AG08395 (cell line): ENCODE data around the gene EFHC1.
A peak's percentile ranks its signal among the peaks of the same experiment; 100 is the strongest.
"Not testable (repeated sequence)": the region's sequence is repeated elsewhere in the genome, so short reads cannot be mapped to it uniquely, and the experiment has no call there.

Experiments used
- DNase-seq: peaks from one replicate; pipeline ENCODE4 v3.0.0; 2012; ENCODE audit warnings: mixed read lengths, low spot score

EFHC1 gene

DNA sequence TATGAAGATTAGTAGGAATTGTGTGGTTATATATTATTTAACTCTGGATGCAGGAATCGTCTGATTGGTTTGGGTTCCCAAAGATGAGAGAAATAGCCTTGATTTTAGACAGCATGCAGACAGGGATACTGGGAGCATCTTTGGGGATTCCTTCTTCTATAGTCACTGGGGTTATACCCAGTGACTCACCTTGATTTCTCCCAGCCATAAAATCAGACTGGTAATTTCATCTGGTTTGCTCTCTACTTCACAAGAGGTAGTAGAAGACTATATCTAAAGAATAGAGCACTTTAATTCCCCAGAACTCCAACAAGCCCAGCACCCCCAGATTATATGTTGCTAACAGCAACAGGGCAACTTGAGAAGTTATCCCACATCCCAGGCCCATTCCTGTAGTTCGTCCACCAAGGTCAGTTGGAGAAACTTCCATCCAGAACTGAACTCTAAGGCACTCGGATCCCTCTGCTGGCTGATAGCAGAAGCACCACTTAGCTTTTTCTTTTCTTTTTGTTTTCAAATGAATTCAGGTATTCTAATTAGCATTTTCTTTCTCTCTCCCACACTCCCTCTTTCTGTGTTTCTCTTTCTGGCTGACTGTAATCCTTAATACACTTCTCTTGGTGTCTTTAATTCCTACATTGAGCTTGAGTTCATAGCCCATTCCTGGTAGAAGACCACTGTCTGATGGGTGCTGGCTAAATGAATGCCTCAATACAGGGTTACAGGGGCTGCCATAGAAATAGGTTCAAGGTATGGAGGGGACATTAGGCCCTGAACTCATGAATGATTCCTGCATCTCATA is 20.4 kb upstream of the EFHC1 start:
- peak; percentile 72 for DNase-seq

GRCh38 chr6:52400313-52401041 is 19.7 kb upstream of the EFHC1 start:
- no peak for DNase-seq

DNA sequence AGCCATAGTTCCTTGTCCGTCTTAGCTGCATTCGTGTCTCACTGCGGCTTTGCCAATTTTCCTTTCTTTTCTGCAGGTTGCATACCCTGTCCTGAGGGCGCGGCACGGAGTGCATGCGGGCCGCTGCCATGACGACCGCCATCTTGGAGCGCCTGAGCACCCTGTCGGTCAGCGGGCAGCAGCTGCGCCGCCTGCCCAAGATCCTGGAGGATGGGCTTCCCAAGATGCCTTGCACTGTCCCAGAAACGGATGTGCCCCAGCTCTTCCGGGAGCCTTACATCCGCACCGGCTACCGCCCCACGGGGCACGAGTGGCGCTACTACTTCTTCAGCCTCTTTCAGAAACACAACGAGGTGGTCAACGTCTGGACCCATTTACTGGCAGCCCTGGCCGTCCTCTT is 17.1 kb upstream of the EFHC1 start:
- no peak for DNase-seq

DNA sequence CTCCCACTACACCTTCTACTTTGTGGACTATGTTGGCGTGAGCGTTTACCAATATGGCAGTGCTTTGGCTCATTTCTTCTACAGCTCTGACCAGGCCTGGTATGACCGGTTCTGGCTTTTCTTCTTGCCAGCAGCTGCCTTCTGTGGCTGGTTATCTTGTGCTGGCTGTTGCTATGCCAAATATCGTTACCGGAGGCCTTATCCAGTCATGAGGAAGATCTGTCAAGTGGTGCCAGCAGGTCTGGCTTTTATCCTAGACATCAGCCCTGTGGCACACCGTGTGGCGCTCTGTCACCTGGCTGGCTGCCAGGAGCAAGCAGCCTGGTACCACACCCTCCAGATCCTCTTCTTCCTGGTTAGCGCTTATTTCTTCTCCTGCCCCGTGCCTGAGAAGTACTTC is 16.5 kb upstream of the EFHC1 start:
- no peak for DNase-seq

GRCh38 chr6:52405243-52405642 is 14.9 kb upstream of the EFHC1 start:
- no peak for DNase-seq

- DNase-seq = peak; percentile 74
Observed at GRCh38 chr6:52407467-52407866, 12.7 kb upstream of the EFHC1 start.

GRCh38 chr6:52409499-52409898 is 10.6 kb upstream of the EFHC1 start:
- no peak for DNase-seq

DNA sequence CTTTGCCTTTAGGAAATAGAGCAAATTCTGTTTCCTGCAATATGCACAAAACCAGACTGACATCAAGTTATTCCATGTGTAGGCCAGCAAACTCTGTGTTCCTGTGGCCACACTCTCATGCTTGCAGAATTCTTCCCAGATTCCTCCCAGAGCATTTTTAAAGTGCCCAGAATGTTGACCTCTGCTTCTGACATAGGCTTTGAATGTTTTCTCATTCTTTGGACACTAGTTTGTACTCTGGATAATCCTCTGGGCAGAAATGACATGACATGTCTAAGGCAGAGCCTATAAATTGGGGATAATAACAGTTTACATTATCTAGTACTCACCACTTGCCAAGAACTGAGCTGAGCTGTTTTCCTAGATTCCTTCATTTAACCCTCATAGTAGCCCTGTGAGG is 9.2 kb upstream of the EFHC1 start:
- no peak for DNase-seq

- DNase-seq = no peak
Observed at GRCh38 chr6:52411911-52412310, 8.2 kb upstream of the EFHC1 start.

DNA sequence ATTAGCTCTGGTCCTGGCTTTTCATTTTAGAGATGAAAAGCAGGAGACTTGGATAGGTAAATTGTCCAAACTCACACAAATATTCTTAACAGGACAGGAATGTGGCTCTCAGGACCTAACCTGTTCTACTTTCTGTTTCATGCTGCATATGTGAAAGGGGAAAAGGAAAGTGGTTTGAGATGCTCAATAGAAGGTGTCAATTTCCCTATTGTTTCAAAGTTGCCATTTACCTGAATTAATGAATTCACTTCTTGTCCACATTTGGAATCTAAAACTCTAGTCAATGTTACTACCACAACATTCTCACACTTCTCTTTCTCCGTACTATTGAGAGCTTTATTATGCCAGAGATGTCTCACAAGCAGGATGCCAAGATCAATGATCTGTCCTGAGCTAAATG is 4.8 kb upstream of the EFHC1 start:
- DNase-seq = no peak

GRCh38 chr6:52415917-52416628 is 4.1 kb upstream of the EFHC1 start:
- no peak for DNase-seq

GRCh38 chr6:52416629-52417151 is 3.5 kb upstream of the EFHC1 start:
- DNase-seq = peak; percentile 62

GRCh38 chr6:52417675-52418111 is 2.4 kb upstream of the EFHC1 start:
- DNase-seq = peak; percentile 77

DNA sequence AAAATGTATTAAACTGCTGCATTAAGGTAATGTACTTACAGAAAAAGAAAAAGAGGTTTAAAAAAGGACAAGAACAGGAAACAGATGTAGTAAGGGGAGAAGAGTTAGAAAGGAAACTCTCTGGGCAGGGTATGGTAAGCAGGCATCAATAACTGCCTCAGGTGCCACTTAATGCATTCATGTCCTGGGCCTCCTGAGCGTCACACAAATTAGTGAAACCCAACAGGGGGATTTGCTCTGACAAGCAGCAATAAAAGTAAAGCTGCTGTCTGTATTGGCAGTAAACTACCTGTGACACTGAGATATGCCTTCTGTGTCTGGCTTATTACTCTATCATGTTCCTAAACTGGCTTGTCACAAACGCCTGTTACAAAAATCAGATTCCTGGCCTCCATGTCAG is 1.5 kb upstream of the EFHC1 start:
- DNase-seq = no peak

DNA sequence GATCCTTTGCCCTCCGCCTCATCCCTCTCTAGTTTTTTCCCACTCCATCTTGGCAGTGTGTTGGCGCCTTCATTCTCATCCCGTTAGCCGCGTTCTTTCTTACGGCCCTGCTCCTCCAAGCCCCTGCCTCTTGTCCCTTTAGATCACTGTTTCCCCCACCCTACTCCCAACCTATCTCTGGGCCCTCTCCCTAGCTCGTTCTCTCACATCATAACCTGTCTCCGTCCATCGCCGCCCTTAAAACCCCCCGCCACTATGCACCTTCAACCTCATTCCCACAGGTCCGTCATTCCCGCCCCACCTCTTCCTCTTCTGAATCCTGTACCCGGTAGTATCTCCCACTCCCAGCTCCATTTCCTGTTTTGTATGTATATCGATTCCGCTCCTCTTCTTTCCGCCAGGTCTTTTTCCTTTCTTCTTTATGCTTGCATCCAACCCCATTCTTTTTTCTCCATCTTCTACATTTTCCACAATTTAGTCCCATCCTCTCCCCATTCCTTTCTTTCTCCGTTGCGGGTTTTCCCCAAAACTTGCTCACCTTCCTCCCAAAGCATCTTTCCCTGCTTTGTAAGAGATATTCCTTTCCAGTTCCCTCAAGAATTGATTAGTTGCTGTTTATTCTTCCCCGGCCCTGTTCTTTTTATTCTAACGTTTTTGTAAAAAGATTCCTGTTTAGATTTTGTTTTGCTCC is 671 bp downstream of the EFHC1 start:
- DNase-seq = no peak

- DNase-seq = no peak
Observed at GRCh38 chr6:52422156-52422555, 2.0 kb downstream of the EFHC1 start.

- DNase-seq = no peak
Observed at GRCh38 chr6:52423448-52423847, 3.3 kb downstream of the EFHC1 start.

- peak; percentile 84 for DNase-seq
Observed at GRCh38 chr6:52423971-52424381, 3.8 kb downstream of the EFHC1 start.

GRCh38 chr6:52424513-52424912 is 4.4 kb downstream of the EFHC1 start:
- DNase-seq = no peak

DNA sequence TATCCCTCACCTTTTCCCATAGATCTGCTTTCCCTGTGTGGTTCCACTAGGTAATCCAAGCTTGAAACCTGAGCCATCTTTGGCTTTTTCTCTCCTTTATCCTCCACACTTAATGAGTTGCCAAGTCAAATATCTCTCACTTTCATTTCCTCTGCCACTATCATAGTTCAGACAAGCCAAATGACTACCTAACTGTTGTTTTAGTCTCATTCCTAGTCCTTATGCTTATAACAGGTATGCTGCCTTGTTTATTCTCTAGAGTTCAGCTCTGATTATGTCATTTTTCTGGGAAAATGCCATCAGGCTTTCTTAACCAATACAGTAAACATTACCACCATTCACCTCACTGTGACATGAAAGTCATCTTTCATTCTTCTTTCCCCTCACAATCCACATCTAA is 6.5 kb downstream of the EFHC1 start:
- no peak for DNase-seq

- DNase-seq = not testable (repeated sequence)
Observed at GRCh38 chr6:52433294-52433693, 13.2 kb downstream of the EFHC1 start.

- no peak for DNase-seq
Observed at GRCh38 chr6:52435345-52435744, 15.2 kb downstream of the EFHC1 start.
